GM18951 (cell line): ENCODE measurements around the gene TMEM207.

Experiments
- POLR2A ChIP-seq: IDR thresholded peaks from 4 replicates; pipeline ENCODE4 v1.6.1; 2011; ENCODE audit warnings: mild to moderate bottlenecking; ENCODE audit not compliant: insufficient read length, insufficient read depth; ENCODE audit errors: extremely low read depth
- in situ Hi-C: fragments of 300-500 bp; cut with MboI; formaldehyde crosslinking; loops from one replicate; pipeline ENCODE4 v1.12.0; 2022; ENCODE audit warnings: low sequenced_read_pairs, mixed read lengths, inconsistent platforms; ENCODE audit not compliant: unreplicated experiment

The TMEM207 gene

GRCh38 chr3:190433626-190434025, 16.1 kb downstream of the TMEM207 start:
- in situ Hi-C loops: no loop called here
- no peak for TF ChIP-seq POLR2A

DNA sequence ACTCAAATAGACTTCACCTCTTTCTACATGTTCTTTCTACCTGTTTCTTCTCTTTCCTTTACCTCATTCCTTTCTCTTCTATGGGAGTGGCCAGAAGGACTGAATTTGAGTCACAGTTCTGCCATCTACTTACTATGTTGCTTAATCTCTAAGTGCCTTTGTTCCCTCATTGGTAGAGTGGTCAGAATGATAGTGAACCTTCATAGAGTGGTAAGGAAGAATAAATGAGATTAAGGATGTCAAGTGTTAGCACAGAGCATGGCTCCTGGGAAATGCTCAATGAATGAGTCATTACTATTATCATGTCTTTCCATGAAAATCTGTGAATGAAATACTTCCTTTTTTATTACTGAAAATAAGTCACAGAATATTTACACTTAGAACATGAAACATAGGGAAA, 17.5 kb downstream of the TMEM207 start:
- in situ Hi-C loops: no loop called here
- no peak for TF ChIP-seq POLR2A

GRCh38 chr3:190430906-190431305, 18.8 kb downstream of the TMEM207 start:
- no peak for TF ChIP-seq POLR2A
- in situ Hi-C loops: no loop called here

- TF ChIP-seq POLR2A: no peak
- in situ Hi-C loops: no loop called here
These were observed 20.0 kb downstream of the TMEM207 start for GRCh38 chr3:190429681-190430080.

- TF ChIP-seq POLR2A: no peak
- in situ Hi-C loops: no loop called here
These were observed 22.7 kb downstream of the TMEM207 start for GRCh38 chr3:190426806-190427507.

DNA sequence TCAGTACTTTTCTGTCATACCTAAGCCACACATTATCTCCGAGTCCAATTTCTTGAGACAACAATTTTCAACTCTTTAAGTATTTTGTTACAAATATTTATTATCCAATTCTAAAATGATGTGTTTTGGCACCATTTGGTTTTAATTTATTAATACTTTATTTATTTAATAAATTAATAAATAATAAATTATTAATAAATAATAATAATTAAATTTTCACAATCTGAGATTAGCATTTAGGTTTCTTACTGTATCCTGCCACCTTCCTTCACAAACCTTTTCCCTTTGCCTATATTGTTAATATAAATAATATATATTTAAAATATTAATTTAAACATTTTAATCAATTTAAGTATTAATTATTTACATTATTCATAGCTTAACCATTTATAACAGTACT, 23.9 kb downstream of the TMEM207 start:
- no peak for TF ChIP-seq POLR2A
- in situ Hi-C loops: no loop called here

DNA sequence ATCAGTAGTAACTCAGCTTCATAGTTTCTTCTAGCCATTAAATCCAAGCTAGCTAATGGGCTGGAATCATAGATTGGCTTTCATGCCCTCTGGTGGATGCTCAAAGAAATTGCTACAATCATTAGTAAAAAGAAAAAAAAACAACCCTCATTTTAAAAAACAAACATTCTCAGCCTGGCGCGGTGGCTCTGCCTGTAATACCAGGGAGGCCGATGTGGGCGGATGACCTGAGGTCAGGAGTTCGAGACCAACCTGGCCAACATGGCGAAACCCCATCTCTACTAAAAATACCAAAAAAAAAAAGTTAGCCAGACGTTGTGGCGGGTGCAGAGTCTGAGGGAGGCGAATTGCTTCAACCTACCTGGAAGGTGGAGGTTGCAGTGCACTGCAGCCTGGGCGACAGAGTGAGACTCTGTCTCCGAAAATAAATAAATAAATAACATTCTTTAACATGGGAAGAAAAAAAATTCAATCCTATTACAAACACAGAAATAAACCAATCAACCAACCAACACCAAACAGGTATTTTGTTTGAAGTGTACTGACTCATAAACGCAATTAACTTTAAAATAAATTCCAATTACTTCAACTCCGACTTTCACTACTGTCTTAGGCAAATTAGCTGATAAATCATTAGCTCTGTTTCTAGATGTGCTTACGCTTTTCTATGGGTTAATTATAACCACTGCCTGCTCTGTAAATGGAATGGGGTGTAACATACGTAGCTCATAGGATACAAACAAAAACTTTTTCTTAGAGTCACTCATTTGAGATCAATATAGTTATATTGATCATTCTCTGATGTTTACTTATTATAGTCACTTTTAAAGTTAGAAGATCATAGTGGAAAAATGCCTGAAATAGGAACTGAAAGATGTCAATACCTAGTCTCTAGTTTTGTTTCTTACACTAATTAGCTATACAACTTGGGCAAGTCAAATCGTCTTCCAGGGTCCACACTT, 24.9 kb downstream of the TMEM207 start:
- TF ChIP-seq POLR2A: no peak
- in situ Hi-C loops: no loop called here

- in situ Hi-C loops: no loop called here
- no peak for TF ChIP-seq POLR2A
These were observed 25.6 kb downstream of the TMEM207 start for GRCh38 chr3:190424108-190424477.

GRCh38 chr3:190414297-190414696, 35.4 kb downstream of the TMEM207 start:
- no peak for TF ChIP-seq POLR2A
- in situ Hi-C loops: no loop called here

GRCh38 chr3:190404715-190405114, 45.0 kb downstream of the TMEM207 start:
- in situ Hi-C loops: no loop called here
- no peak for TF ChIP-seq POLR2A

GRCh38 chr3:190401963-190402362, 47.7 kb downstream of the TMEM207 start:
- in situ Hi-C loops: no loop called here

DNA sequence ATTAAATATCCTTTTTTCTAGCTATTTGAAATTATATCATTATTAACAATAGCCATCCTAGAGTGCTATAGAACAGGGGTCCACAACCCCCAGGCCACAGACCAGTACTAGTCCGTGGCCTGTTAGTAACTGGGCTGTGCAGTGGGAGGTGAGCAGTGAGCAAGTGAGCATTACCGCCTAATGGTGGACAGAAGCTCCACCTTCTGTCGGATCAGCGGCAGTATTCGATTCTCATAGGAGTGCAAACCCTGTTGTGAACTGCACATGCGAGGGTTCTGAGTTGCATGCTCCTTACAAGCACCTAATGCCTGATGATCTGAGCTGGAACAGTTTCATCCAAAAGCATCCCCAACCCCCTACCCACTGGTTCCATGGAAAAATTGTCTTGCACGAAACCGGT, 50.0 kb downstream of the TMEM207 start:
- no peak for TF ChIP-seq POLR2A
- in situ Hi-C loops: no loop called here

More at GRCh38 chr3:190401963-190402362, 47.7 kb downstream of the TMEM207 start:
- TF ChIP-seq POLR2A: no peak

DNA sequence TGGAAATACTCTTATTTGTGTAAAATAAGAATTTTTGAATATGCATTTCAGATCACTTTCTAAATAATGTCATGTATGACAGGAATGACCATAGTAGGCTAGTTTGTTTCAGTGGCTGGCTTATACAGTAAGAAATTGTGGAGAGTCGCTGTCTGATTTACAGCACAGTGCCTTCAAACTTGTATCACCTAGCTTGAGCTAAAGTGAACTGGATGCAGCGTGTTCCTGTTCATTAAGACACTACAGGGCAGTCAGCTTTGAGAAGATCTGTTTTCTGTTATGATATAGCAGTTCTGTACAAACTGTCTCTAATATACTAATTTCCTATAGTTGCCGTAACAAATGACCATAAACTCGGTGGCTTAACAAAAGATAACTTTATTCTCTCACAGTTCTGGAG, 51.8 kb downstream of the TMEM207 start:
- in situ Hi-C loops: no loop called here
- no peak for TF ChIP-seq POLR2A

GRCh38 chr3:190396001-190396400, 53.7 kb downstream of the TMEM207 start:
- in situ Hi-C loops: no loop called here
- no peak for TF ChIP-seq POLR2A
